Kidney tubule cell (primary cell): ENCODE results near the gene SP140.
"Not testable (repeated sequence)": the region's sequence is repeated elsewhere in the genome, so short reads cannot be mapped to it uniquely, and the experiment has no call there.

Experiments
- DNase-seq: peaks from one replicate; pipeline ENCODE4 v3.0.0-alpha.2; 2018; ENCODE audit warnings: low spot score

The SP140 gene

DNA sequence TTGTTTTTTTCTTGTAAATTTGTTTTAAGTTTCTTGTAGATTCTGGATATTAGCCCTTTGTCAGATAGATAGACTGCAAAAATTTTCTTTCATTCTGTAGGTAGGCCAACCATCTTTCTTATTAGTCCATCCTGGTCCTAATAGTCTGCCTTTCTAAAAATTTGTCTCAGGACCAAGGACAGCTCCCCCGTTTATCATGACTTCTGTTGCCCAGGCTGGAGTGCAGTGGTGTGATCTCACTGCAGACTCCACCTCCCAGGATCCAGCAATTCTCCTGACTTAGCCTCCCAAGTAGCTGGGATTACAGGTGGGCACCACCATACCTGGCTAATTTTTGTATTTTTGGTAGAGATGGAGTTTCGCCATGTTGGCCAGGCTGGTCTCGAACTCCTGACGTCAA, 63.8 kb downstream of the SP140 start:
- DNase-seq, result peak; percentile 21

DNA sequence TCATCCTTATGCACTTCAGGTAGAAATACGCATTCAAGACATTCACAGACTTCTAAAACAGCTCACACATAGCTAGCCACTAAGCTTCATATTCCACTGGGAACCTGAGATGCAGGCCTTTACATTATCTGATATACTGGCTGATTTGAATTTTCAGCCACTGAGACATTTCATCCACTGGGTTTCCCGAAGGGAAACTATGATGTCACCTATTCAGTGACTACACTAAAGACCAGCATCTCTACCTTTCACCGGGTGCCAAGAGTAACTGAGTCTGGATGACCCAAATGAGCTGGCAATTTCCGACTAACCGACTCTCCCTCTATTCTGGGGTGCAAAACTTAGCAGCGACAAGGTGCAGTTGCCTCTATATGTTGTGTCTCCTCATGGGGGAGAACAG, 69.7 kb downstream of the SP140 start:
- no peak for DNase-seq

DNA sequence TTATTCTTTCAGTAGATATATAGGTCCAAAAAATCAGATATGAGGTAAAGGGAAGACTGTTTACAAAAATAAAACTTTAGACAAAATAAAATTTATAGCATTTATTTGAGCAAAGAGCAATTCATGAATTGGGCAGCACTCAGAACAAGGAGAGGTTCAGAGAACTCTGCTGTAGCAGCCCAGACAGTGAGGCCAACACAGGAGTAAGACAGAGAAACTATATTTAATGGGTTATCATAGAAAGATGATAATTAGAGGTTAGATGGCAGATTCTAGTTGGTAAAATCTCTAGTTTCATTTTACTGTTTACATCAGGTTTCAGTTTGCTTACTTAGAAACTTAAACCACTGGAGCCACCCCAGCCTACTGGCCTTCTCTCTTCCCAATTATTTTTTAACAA, 71.4 kb downstream of the SP140 start:
- DNase-seq, result no peak

DNA sequence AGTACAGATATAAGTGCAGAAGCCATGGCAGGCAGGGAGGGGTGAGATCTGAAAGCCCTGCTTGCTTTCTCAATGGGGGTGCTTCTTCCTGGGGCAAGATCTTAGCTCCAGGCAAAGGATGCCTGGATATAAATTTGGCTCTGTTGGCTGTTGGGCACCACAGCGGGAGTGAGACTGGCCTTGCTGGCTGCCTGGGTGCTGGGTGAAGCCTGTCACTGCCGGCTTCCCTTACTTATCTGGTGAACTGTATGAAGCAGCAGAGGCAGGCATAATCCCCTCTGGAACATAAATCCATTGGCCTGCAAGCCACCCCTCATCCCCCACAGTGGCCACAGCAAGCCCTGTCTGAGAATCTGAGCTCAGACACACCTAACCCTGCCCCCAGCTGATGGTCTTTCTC, 74.1 kb downstream of the SP140 start:
- no peak for DNase-seq

DNA sequence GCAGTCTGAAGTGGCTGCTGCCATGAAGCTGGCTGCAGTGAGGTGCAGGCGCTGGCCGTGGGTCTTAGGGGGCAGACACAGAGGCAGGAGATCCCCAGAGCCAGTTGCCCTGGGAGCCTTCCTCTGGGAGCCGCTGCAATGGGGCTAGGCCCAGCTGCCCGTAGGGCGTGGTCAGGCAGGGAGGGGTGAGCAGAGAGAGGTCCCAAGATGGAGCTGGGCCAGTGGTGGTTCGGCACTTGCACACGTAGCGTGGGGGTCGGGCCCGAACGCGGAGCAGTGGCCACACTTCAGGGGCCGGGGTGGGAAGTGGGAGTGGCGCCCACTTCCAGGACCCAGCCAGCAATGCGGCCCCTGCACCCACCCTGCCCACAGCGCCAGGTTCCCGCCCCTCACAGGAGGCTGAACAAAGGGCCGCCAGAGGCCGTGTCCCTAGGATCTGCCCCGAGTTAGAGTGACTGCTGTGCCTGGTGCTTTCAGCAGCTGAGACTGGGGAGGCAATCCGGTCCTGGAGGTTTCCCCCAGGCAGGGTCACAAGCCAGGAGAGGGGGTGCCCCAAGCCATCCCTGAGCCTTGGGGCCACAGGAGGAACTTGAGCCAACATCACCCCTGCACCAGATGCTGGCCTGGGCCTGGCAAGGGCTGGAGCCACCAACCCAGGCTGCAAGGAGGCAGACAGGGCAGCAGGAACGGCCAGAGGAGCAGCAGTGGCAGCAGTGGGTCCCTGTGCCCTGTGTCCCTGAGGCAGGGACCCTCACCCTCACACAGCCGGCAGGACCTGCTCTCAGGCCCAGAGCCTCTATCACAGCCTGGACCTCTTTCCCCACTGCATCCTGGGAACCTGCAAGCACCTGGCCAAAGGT, 80.1 kb downstream of the SP140 start:
- DNase-seq, result no peak

DNA sequence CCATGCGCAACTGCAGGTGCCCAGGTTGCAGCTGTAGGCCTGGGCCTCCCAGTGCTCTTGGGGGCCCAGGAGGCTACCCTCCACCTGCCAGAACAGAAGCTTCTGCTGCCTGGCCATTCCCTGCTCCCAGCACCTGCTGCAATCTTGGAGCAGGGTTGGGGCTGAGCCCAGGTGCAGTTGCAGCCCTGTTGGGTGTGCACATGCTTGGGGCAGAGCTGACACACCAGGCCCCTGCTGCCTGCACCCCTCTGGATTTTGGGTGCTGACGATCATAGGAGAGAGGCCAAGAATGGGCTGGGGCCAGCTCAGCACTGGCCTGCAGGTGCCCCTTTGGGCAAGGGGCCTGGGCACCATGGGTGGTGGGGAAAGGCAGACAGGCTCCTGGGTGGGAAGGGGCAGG, 80.9 kb downstream of the SP140 start:
- no peak for DNase-seq

DNA sequence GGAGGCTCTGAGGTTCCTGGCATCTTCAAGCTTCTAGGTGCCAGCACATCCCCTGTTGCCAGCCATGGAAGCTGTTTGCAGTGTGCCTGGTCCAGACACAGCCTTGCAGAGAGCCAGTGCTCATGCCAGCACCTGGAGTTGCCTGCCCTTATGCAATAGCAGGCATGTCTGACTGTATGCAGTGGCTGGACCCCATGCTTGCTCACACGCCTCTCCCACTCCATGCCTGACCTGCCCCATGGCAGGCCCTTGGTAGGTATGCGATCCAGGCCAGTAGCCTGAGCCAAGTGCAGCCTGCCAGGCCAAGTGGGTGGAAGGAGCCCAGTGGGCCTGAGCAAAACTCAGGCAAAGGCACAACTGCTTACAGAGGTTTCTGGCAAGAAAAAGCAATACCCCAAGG, 81.9 kb downstream of the SP140 start:
- DNase-seq, result no peak

DNA sequence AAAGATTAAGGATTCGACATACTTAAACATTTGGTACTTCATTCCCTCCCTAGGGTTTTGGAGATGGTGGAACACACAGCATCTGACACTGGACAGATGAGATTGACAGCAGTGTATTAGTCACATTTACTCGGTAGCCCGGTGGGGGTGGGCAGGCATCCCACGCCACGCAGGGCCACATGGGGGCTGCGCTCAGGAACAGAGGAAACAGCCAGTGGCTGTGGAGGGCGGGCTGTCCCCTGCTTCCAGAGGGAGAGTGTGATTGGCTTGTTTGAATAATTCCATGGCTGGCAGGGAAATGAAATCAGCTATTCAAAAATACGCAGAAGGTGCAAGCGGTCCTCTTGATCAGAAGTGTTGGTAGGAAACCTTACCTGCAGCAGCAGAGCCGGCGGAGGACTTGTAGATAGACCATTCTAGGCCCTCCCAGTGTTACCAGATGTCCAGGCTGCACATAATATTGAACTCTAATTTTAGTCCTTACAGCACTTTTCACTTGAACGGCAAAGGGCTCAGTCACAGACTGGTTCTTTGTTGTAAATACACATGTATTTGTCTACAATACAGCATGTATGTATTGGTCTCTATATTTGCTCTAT, 83.0 kb downstream of the SP140 start:
- DNase-seq, result no peak

DNA sequence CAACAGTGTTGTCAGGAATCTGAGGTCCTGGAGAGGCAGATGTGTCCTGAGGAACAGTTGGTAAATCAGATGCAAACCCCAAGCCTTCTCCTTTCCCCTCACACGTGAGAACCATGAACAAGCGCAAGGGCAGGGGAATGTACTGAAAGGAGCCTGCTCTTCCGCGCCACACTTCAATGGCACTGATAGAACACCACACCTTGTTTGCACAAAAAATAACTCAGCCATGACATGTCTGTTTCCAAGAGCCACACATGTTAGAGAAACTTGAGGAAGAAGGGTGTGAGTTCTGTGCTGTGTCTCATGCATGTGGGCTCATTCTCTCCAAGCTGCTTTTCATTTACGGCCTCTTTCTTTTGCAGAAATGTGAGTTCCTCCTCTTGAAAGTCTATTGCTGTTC, 85.3 kb downstream of the SP140 start:
- DNase-seq, result not testable (repeated sequence)

DNA sequence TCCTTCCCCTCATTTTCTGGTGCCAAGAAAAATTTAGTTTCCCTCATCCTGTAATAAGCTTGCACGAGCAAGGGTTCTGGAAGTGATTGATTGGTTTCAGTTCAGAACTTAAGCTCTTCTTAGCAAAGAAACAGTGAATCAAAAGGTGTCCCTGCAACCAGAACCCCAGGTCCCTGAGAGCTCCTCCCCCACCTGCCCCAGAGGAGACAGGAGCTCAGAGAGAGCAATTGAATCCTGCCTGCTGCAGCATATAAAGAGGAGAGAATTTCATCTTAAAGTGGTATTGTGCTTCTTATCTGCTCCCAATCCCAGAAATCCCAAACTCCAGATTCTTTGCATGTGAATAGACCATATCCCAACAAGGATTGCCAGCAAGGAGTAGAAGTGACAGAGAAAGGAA, 86.1 kb downstream of the SP140 start:
- DNase-seq, result not testable (repeated sequence)

DNA sequence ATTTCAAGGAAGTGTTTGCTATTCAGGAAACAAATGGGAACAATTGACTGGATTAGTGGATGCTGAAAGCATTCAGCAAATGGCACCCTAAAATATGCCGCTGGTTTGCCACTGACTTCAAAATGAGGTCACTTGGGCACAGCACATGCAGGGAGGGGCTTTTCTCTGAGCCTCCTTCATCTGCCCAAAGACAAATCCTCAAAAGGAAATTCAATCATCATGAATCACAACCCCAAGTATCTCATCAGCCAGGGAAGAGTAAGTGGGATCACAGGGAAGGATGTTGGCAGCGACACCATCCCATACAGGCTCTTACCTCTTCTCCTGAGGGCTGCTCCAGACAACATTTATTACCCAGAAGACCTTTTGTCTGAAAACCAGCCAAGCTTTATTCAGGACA, 87.1 kb downstream of the SP140 start:
- peak; percentile 73 for DNase-seq

DNA sequence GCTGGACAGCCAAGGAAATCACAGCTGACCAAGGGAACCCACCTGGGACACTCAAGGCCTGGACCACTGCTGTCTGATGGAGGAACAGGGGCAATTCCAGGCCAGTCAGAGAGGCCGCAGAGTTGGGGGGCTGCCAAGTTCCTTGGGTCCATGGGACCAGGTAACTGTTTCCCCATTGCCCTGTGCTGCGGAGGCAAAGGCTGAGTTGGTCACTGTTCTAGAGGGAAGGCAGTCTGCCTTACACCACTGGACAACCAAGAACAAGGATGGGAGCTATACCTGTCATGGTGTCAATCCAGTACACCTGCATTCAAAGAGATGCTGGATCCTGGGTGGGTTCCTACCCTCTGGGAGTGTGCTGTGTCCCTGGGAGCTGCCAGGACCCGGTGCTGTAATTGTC, 91.8 kb downstream of the SP140 start:
- DNase-seq, result no peak

DNA sequence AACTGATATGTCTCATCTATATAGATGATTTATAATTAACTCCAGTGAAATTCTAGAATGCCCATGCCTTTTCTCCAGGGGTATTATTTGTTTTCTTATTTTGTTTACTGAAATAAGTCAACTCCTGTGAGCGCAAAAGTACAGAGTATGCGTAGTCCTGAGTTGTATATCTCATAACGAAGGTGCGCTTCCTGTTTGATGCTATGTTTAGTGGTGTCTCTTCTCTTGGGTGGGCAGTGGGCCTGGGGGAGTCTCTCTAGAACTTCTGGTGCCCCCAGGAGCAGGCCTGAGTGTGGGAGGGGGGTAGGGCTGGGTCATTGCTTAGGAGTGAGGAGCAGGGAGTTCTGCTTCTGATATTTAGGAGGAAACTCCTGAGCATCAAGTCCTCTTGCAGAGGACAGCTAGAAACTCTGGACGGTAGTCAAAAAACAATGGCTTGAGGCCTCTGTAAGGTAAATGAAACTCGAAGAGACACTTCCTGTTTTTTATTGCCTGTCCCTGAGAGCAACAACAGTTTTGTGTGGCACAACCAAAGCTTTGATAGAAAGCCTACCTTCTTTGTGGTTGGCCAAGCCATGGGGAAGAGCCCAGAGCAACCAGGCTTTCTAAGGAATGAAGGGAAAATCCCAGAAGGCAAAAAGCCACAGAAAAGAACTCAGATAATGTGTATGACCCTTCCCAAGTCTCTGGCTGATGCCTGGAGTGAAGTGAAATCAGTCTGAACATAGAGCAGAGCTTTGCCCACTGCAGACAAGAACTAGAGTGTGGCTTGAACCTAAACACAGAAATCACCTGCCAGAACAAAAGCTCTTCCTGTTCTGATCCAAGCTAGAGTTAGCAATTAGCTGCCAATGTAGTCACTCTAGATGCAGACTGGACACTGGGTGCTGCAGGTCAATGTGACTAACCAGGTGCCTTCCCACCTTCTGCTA, 92.9 kb downstream of the SP140 start:
- DNase-seq, result peak; percentile 12

DNA sequence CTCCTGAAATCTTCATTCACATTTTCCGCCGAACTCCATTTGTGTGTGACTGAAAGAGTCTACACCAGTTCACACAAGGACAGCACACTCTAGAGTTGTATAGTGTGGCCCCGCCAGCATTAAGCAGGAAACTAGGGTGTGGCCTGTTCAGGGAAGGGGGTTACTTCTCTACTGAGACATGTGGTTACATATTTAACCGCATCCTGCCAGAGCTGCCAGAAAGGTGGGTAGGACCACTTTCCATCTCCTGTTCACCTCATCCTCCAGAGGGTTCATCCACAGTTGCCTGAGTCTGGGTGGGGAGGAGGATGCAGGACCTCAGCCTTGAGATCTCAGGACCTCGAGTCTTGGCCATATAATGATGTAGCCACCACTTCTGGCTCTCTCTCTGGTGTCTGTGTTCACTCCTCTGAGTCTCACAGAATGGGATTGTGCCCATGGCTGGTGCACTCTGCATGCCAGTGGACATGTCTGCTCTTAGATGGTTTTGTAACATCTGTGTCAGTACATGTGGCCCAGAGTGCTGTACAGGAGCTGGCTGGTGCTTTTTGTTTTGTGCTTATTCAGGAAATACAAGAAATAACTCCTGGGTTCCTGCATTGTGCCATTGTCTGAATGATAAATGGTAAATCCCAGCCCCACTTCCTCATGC, 93.8 kb downstream of the SP140 start:
- no peak for DNase-seq

DNA sequence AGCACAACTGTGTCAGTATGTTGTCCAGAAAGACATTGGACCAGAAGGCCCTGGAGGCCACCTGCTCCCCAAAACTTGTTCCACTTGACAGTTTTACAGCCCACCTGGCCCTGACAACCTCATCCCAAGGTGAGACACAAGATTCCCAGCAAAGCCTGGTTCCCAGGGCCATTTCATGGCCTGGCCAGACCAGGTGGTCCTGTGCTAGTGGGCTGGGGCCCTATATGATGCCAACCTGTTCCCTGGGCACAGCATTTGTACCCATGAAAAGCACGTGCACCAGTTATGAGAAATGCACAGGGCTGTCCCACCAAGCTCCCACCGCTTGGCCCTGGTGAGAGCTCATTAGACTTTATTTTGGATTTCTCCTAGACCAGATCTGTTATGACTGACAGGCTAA, 95.5 kb downstream of the SP140 start:
- no peak for DNase-seq

DNA sequence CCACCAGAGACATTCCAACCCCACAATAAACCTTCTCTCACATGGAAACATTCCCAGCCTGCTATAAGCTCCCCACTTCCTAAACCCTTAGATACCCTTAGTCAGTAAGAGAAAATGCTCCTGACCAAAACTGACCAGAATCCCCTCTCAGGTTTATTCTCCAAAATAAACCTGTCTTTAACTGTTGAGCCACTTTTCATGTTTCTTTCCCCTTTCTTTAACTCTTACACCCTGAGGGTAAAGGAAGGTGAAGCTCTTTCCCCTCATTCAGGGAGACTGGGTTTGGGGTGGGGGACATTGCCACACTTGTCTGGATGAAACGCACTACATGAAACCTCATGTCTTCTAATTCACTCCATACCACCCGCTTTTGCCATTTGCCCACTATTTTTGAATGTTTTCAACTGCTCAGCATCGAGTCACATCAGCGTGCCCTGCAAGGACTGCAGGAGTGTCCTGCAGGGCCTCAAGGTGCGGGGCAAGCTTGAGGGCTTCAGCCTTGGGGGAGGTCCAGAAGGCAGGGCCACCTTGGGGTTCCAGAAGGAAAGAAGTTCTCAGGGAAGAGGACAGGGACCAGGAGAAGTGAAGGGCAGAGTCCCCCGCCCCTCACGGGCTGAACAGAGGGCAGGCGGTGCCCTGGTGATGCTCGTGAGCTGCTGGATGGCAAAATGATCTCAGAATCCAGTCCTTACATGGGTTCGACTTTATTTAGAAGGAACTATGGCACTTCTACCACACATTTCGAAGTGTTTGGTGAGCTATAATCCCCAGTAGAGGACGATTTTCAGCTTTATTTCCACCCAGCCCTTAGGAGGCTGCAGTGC, 97.2 kb downstream of the SP140 start:
- no peak for DNase-seq

DNA sequence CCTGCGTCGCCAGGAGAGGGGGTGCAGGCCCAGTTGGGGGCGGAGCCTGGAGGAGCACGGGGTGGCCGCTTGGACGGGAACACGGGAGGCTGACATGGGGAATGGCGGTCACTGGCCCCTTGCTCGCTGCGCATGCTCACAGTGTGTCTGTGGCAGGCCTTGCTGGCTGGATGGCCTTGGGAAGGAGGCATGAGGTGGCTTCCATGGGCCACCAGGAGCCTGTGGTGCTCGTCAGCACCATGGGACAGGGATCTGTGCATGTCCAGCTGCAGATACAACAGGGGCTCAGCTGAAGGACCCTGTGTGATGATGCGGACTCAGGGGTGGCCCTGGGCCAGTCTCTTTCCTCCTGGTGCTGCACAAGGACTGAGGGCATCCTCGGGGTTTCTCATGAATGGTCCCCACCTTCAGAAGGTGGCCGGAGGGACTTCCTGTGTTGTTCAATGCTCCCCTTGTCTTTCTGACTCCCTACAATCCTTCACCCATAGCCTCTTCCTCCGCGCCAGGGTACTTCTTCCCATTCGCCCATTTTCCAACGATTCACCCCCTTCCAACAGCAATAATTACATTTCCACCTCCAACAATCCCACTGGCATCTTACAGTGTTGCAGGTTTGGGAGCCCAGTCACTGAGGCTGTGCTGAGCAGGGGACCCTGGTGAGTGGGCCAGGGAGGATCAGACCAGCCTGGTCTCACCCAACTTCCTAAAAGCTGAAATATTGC, 98.0 kb downstream of the SP140 start:
- no peak for DNase-seq

DNA sequence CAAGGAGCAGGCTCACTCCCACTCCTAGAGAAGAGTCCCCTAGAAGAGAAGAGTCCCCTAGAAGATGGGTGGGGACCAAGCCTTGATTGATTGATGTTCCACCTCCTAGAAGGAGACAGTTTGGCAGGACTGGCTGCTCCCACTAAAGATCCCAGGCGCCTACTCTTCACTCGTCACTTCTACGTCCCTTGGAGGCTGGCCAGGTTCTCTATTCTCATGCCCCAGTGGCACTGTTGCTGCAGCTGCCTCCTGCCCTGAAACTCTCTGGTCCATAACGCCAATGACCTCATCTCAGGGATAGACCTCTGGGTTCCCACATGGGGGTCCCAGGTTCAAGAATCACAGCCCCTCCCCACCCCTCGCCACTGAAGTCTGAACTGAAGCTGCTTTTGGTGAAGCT, 99.0 kb downstream of the SP140 start:
- no peak for DNase-seq

DNA sequence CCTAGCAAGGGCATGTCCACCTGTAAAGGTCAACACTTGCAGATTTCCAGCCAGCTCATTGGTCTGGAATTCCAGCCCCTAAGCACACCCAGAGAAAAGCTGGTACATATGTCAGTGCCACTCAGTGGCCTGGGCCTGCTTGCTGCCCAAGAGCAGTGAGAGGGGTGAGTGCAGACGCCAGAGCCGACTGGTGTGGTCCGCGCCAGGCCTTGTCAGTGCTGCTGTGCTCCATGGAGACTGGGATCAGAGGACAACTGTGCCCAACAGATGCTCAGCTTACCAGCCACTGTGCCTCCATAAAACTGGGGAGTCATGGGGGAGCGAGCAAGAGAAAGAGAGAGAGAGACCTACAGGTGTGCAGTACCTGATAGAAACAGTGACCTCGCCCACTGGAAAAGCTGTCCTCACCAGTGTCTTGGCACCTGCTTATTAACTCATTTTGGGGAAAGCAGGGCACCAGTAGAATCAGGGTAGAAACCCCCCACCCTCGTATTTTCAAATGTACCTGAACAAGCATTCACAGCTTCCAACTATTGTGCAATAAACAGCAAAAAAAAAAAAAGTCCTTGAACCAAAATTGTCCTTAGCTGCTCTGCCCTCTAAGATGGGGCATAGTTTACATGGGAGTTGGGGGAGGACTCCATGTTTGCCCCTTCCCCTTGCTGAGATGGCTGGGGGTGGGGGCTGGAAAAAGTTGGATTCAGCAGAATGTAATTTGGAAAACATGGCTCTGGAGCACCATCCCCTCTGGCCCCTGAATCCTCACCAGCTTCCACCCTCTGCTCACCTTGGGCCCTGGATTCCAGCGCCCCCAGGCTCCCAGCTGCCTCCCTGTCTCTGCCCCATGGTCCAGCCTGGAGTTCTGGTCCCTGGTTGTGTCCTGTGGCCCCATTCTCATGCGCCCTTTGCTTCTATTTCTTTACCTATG, 100.0 kb downstream of the SP140 start:
- DNase-seq, result peak; percentile 12
